T-helper 2 cell treated with Interferon-gamma antibody and Interleukin-4, amounts not matched to agents 100 ng/mL and 5 ng/mL, for 36 hours (primary cell): ENCODE results near the gene STXBP2. TPM values are rescaled to one million over a fixed set of nuclear protein-coding genes. Genes with fewer than 3 reads are reported as not detected.
"Not testable (repeated sequence)": the region's sequence is repeated elsewhere in the genome, so short reads cannot be mapped to it uniquely, and the experiment has no call there.

Source experiments
- intact Hi-C: fragments of 100-400 bp; cut with micrococcal nuclease; formaldehyde crosslinking; loops from one replicate; pipeline ENCODE4 v1.15.1; 2023
- total RNA-seq: library from RNA; stranded (reverse); gene quantifications from 2 replicates; pipeline ENCODE4 v1.2.3, GENCODE V29; 2022

STXBP2 gene
- total RNA-seq, 1 donor from 2014 or later: 129 TPM

- intact Hi-C loops: no loop called here
Measured at GRCh38 chr19:7631577-7631976, 5.3 kb upstream of the STXBP2 start.

- intact Hi-C loops: no loop called here
Measured at GRCh38 chr19:7632340-7633203, 4.3 kb upstream of the STXBP2 start.

GRCh38 chr19:7633698-7634097, 3.2 kb upstream of the STXBP2 start, which contains the start of gene PCP2:
Gene PCP2 (minus strand): TSS chr19:7633719. CDS start chr19:7633457, 262 bp downstream.
- intact Hi-C loops: no loop called here

- intact Hi-C loops: no loop called here
Measured at GRCh38 chr19:7635670-7636069, 1.2 kb upstream of the STXBP2 start.

- intact Hi-C loops: no loop called here
Measured at GRCh38 chr19:7636317-7636690, 606 bp upstream of the STXBP2 start.

- intact Hi-C loops: no loop called here
Measured at GRCh38 chr19:7637374-7638256, 705 bp downstream of the STXBP2 start.

- intact Hi-C loops: no loop called here
Measured at GRCh38 chr19:7638802-7639465, 2.0 kb downstream of the STXBP2 start.

- intact Hi-C loops: no loop called here
Measured at GRCh38 chr19:7639863-7640348, 3.0 kb downstream of the STXBP2 start.

- intact Hi-C loops: no loop called here
Measured at GRCh38 chr19:7640803-7641202, 3.9 kb downstream of the STXBP2 start.

- intact Hi-C loops: no loop called here
Measured at GRCh38 chr19:7641290-7642276, 4.7 kb downstream of the STXBP2 start.

- intact Hi-C loops: no loop called here
Measured at GRCh38 chr19:7642295-7643030, 5.6 kb downstream of the STXBP2 start.

GRCh38 chr19:7643031-7643415, 6.1 kb downstream of the STXBP2 start:
- intact Hi-C loops: no loop called here

GRCh38 chr19:7643629-7644549, 7.0 kb downstream of the STXBP2 start:
- intact Hi-C loops: not testable (repeated sequence)

GRCh38 chr19:7644550-7644877, 7.6 kb downstream of the STXBP2 start:
- intact Hi-C loops: no loop called here

- intact Hi-C loops: no loop called here
Measured at GRCh38 chr19:7645163-7645562, 8.3 kb downstream of the STXBP2 start.

GRCh38 chr19:7645656-7646425, 8.9 kb downstream of the STXBP2 start:
- intact Hi-C loops: no loop called here

- intact Hi-C loops: no loop called here
Measured at GRCh38 chr19:7646426-7646700, 9.5 kb downstream of the STXBP2 start.

GRCh38 chr19:7647156-7647555, 10.2 kb downstream of the STXBP2 start:
- intact Hi-C loops: no loop called here
